WTC11 (cell line): ENCODE results near the gene ROR2.

Experiments
- CREB1 ChIP-seq: sonication (generic); formaldehyde crosslinking; IDR thresholded peaks from 2 replicates; pipeline ENCODE4 v1.8.0; 2023; ENCODE audit warnings: mild to moderate bottlenecking, missing genetic modification reagents
- CTCF ChIP-seq: fragments of 200-600 bp; IDR thresholded peaks from 2 replicates; pipeline ENCODE4 v1.8.0; 2022; ENCODE audit warnings: antibody characterized with exemption
- ETV6 ChIP-seq: sonication (generic); formaldehyde crosslinking; IDR thresholded peaks from 2 replicates; pipeline ENCODE4 v1.8.1; 2022; ENCODE audit warnings: mild to moderate bottlenecking, missing genetic modification reagents
- JUN ChIP-seq: sonication (generic); formaldehyde crosslinking; IDR thresholded peaks from 2 replicates; pipeline ENCODE4 v1.8.0; 2023; ENCODE audit warnings: mild to moderate bottlenecking, missing genetic modification reagents
- NFE2L1 ChIP-seq: sonication (generic); formaldehyde crosslinking; IDR thresholded peaks from 2 replicates; pipeline ENCODE4 v1.8.1; 2023; ENCODE audit warnings: missing genetic modification reagents
- NFYB ChIP-seq: sonication (generic); formaldehyde crosslinking; conservative IDR thresholded peaks from 2 replicates; pipeline ENCODE4 v1.8.0; 2022; ENCODE audit warnings: low read depth, missing genetic modification reagents
- NR3C1 ChIP-seq: sonication (generic); formaldehyde crosslinking; conservative IDR thresholded peaks from 2 replicates; pipeline ENCODE4 v1.8.1; 2023; ENCODE audit warnings: low read depth, mild to moderate bottlenecking, missing genetic modification reagents
- TP53 ChIP-seq: sonication (generic); formaldehyde crosslinking; IDR thresholded peaks from 2 replicates; pipeline ENCODE4 v1.8.1; 2023; ENCODE audit warnings: mild to moderate bottlenecking, missing genetic modification reagents
- USF2 ChIP-seq: sonication (generic); formaldehyde crosslinking; IDR thresholded peaks from 2 replicates; pipeline ENCODE4 v1.8.1; 2023; ENCODE audit warnings: mild to moderate bottlenecking, missing genetic modification reagents, moderate library complexity
- ZNF396 ChIP-seq: fragments of 250-450 bp; sonication (Bioruptor Pico); IDR thresholded peaks from 2 replicates; pipeline ENCODE4 v1.8.0; 2021; ENCODE audit warnings: mild to moderate bottlenecking, moderate library complexity, borderline replicate concordance

GRCh38 chr9:91680106-91680505 lies 269.9 kb downstream of the ROR2 start:
- no peak for TF ChIP-seq ETV6 (CRISPR knock-in tag)
- TF ChIP-seq CTCF: no peak
- no peak for TF ChIP-seq NFE2L1 (CRISPR knock-in tag)
- no peak for TF ChIP-seq ZNF396 (CRISPR knock-in tag)
- no peak for TF ChIP-seq NFYB (CRISPR knock-in tag)
- TF ChIP-seq JUN (CRISPR knock-in tag): no peak
- TF ChIP-seq CREB1: no peak
- TF ChIP-seq NR3C1 (CRISPR knock-in tag): no peak
- no peak for TF ChIP-seq USF2 (CRISPR knock-in tag)
- no peak for TF ChIP-seq TP53 (CRISPR knock-in tag)
